Karpas-422 (cell line): Measurements from ENCODE around the gene AFAP1. TPM values are rescaled to one million over a fixed set of nuclear protein-coding genes. Genes with fewer than 3 reads are reported as not detected.
A peak's percentile ranks its signal among the peaks of the same experiment; 100 is the strongest.

Experiments used
- DNase-seq: peaks from one replicate; pipeline ENCODE4 v3.0.0-alpha.2; 2015
- H2AFZ ChIP-seq: fragments of 200-600 bp; sonication (generic); 2 replicates; pipeline ENCODE4 v1.6.1; 2014; ENCODE audit warnings: antibody characterized with exemption, low read length, mixed read lengths
- H3K27ac ChIP-seq: fragments of 200-600 bp; sonication (generic); 2 replicates; pipeline ENCODE4 v1.5.1; 2014; ENCODE audit warnings: mild to moderate bottlenecking, low read length, moderate library complexity
- H3K27me3 ChIP-seq: fragments of 200-600 bp; sonication (generic); 2 replicates; pipeline ENCODE4 v1.6.1; 2014; ENCODE audit warnings: low read length, mixed read lengths
- H3K36me3 ChIP-seq: fragments of 200-600 bp; sonication (generic); 2 replicates; pipeline ENCODE4 v1.6.1; 2014; ENCODE audit warnings: low read length, mixed read lengths; ENCODE audit not compliant: insufficient read depth
- H3K4me1 ChIP-seq: fragments of 200-600 bp; sonication (generic); 2 replicates; pipeline ENCODE4 v1.6.1; 2014; ENCODE audit warnings: mild to moderate bottlenecking, low read length, mixed read lengths
- H3K4me2 ChIP-seq: fragments of 200-600 bp; sonication (generic); 2 replicates; pipeline ENCODE4 v1.6.1; 2014; ENCODE audit warnings: low read length, low read depth, mild to moderate bottlenecking; ENCODE audit not compliant: poor library complexity, severe bottlenecking
- H3K4me3 ChIP-seq: fragments of 200-600 bp; sonication (generic); 2 replicates; pipeline ENCODE4 v1.5.1; 2014; ENCODE audit warnings: mild to moderate bottlenecking, antibody characterized with exemption, low read length, mixed read lengths
- H3K79me2 ChIP-seq: fragments of 200-600 bp; sonication (generic); 2 replicates; pipeline ENCODE4 v1.6.1; 2014; ENCODE audit warnings: mild to moderate bottlenecking, low read length, mixed read lengths
- H3K9ac ChIP-seq: fragments of 200-600 bp; sonication (generic); 2 replicates; pipeline ENCODE4 v1.6.0; 2014; ENCODE audit warnings: low read length
- H3K9me2 ChIP-seq: fragments of 200-600 bp; sonication (generic), shearing (Covaris generic); replicated peaks from 2 replicates; pipeline ENCODE4 v1.6.0; 2014; ENCODE audit warnings: mild to moderate bottlenecking, low read length, moderate library complexity; ENCODE audit not compliant: insufficient read depth
- H3K9me3 ChIP-seq: fragments of 300-700, 200-600 bp; sonication (generic); 2 replicates; pipeline ENCODE4 v1.6.1; 2014; ENCODE audit warnings: low read length, mixed read lengths
- H4K20me1 ChIP-seq: fragments of 200-600 bp; sonication (generic); 2 replicates; pipeline ENCODE4 v1.6.1; 2014; ENCODE audit warnings: mild to moderate bottlenecking, antibody characterized with exemption, low read length, low read depth; ENCODE audit not compliant: insufficient read depth
- total RNA-seq: library from RNA; depleted of rRNA; stranded (reverse); fragments of >200 nt; shearing (Covaris generic); gene quantifications from 2 replicates; pipeline ENCODE4 v1.2.3, GENCODE V29; 2014; ENCODE audit warnings: low replicate concordance

AFAP1 gene
- total RNA-seq, 1 experiment from 2014 or later, result not detected

GRCh38 chr4:7966281-7967062 lies 26.8 kb upstream of the AFAP1 start:
- Histone ChIP-seq H3K4me2 (no peak overlapping the region), H3K9me2 (no peaks in the 10 kb centered on the region), H4K20me1 (no peaks in the 10 kb centered on the region), H3K36me3 (no peaks in the 10 kb centered on the region), H3K9me3 (no peaks in the 10 kb centered on the region), H2AFZ (no peak overlapping the region), H3K27me3 (no peaks in the 10 kb centered on the region), H3K9ac (no peak overlapping the region), H3K4me3 (no peak overlapping the region), H3K79me2 (no peaks in the 10 kb centered on the region), H3K27ac (no peak overlapping the region), H3K4me1 (no peaks in the 10 kb centered on the region)
- DNase-seq, result no peak

GRCh38 chr4:7964890-7965662 lies 25.4 kb upstream of the AFAP1 start:
- no peaks in the 10 kb centered on the region for H3K79me2 ChIP-seq
- no peaks in the 10 kb centered on the region for H3K9me2 ChIP-seq
- no peaks in the 10 kb centered on the region for H3K27me3 ChIP-seq
- DNase-seq, result no peak
- no peak overlapping the region for H3K9ac ChIP-seq
- no peak overlapping the region for H2AFZ ChIP-seq
- H3K36me3 ChIP-seq, result no peaks in the 10 kb centered on the region
- no peaks in the 10 kb centered on the region for H4K20me1 ChIP-seq
- no peak overlapping the region for H3K27ac ChIP-seq
- peaks cover 6% of the 10 kb centered on the region for H3K4me1 ChIP-seq
- H3K4me2 ChIP-seq, result no peak overlapping the region
- no peak overlapping the region for H3K4me3 ChIP-seq
- no peaks in the 10 kb centered on the region for H3K9me3 ChIP-seq

GRCh38 chr4:7964459-7964858 lies 24.8 kb upstream of the AFAP1 start:
- no peaks in the 10 kb centered on the region for H3K9me2 ChIP-seq
- H4K20me1 ChIP-seq, result no peaks in the 10 kb centered on the region
- H3K36me3 ChIP-seq, result no peaks in the 10 kb centered on the region
- no peak overlapping the region for H3K9ac ChIP-seq
- no peaks in the 10 kb centered on the region for H3K79me2 ChIP-seq
- no peaks in the 10 kb centered on the region for H3K27me3 ChIP-seq
- H3K27ac ChIP-seq, result no peak overlapping the region
- peaks cover 6% of the 10 kb centered on the region for H3K4me1 ChIP-seq
- H3K4me2 ChIP-seq, result no peak overlapping the region
- no peak for DNase-seq
- no peak overlapping the region for H3K4me3 ChIP-seq
- no peaks in the 10 kb centered on the region for H3K9me3 ChIP-seq
- H2AFZ ChIP-seq, result no peak overlapping the region

- no peaks in the 10 kb centered on the region for H3K79me2 ChIP-seq
- H3K4me1 ChIP-seq, result peaks cover 6% of the 10 kb centered on the region
- no peaks in the 10 kb centered on the region for H3K27me3 ChIP-seq
- no peaks in the 10 kb centered on the region for H3K36me3 ChIP-seq
- H3K9ac ChIP-seq, result no peak overlapping the region
- H4K20me1 ChIP-seq, result no peaks in the 10 kb centered on the region
- no peaks in the 10 kb centered on the region for H3K9me2 ChIP-seq
- no peak overlapping the region for H3K27ac ChIP-seq
- H3K9me3 ChIP-seq, result no peaks in the 10 kb centered on the region
- H3K4me3 ChIP-seq, result no peak overlapping the region
- no peak overlapping the region for H2AFZ ChIP-seq
- no peak overlapping the region for H3K4me2 ChIP-seq
- no peak for DNase-seq
Observed at GRCh38 chr4:7963691-7964090, 24.0 kb upstream of the AFAP1 start.

DNA sequence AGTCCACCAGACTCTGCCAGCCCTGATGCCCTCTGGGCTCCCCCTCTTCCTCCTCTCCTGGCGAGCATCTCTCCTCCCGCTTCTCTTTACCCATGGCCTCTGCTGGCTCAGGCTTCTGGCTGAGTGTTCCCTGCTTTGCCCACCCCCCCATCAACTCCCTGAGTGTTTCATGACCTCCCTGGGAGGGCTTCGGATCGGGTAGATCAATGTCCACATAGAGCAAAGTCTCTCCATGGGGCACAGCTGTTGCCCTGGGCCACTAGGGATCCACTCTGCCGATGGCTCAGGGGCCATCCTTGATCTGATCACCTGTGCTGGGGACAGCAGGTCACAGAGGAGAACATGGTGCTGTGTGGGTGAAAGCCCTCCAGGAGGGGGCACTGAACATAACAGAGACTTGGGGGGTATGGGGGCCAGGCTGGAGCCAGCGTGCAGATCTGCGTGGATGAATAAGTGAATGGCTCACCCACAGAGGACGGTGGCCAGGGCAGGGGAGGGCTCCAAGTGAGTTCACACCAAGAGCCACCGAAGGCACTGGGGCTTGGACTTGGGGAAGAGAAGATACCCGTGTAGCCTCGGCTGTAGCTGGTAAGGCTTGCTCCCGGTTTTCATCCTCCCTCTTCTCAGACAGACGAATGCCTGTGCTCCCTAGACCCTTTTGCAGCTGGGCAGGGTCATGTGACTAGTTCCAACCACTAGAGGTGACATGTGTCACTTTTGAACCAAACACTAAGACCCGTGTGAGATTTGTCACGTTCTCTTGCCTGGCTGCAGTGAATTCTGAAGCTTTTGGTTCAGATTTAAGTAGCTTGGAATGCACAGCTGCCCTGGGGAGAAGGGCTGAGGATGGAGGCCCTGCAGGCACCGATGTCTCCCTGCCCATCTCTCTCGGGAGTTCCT lies 23.2 kb upstream of the AFAP1 start:
- Histone ChIP-seq H3K9ac (no peak overlapping the region), H3K4me1 (peaks cover 6% of the 10 kb centered on the region), H4K20me1 (no peaks in the 10 kb centered on the region)

GRCh38 chr4:7960790-7961655 lies 21.4 kb upstream of the AFAP1 start:
- H3K9me3 ChIP-seq, result no peaks in the 10 kb centered on the region
- no peak overlapping the region for H3K9ac ChIP-seq
- DNase-seq, result peak; percentile 51
- H3K79me2 ChIP-seq, result no peaks in the 10 kb centered on the region
- H2AFZ ChIP-seq, result no peak overlapping the region
- peaks cover 6% of the 10 kb centered on the region for H3K4me1 ChIP-seq
- H3K9me2 ChIP-seq, result no peaks in the 10 kb centered on the region
- no peaks in the 10 kb centered on the region for H3K36me3 ChIP-seq
- no peak overlapping the region for H3K4me3 ChIP-seq
- H3K4me2 ChIP-seq, result no peak overlapping the region
- H3K27ac ChIP-seq, result no peak overlapping the region
- H4K20me1 ChIP-seq, result no peaks in the 10 kb centered on the region
- no peaks in the 10 kb centered on the region for H3K27me3 ChIP-seq

More for the DNA sequence above, 23.2 kb upstream of the AFAP1 start:
- H3K9me2 ChIP-seq, result no peaks in the 10 kb centered on the region
- no peaks in the 10 kb centered on the region for H3K27me3 ChIP-seq
- H3K36me3 ChIP-seq, result no peaks in the 10 kb centered on the region
- no peaks in the 10 kb centered on the region for H3K79me2 ChIP-seq
- no peak overlapping the region for H3K4me3 ChIP-seq
- H2AFZ ChIP-seq, result no peak overlapping the region
- H3K9me3 ChIP-seq, result no peaks in the 10 kb centered on the region
- DNase-seq, result no peak
- H3K4me2 ChIP-seq, result no peak overlapping the region
- no peak overlapping the region for H3K27ac ChIP-seq

DNA sequence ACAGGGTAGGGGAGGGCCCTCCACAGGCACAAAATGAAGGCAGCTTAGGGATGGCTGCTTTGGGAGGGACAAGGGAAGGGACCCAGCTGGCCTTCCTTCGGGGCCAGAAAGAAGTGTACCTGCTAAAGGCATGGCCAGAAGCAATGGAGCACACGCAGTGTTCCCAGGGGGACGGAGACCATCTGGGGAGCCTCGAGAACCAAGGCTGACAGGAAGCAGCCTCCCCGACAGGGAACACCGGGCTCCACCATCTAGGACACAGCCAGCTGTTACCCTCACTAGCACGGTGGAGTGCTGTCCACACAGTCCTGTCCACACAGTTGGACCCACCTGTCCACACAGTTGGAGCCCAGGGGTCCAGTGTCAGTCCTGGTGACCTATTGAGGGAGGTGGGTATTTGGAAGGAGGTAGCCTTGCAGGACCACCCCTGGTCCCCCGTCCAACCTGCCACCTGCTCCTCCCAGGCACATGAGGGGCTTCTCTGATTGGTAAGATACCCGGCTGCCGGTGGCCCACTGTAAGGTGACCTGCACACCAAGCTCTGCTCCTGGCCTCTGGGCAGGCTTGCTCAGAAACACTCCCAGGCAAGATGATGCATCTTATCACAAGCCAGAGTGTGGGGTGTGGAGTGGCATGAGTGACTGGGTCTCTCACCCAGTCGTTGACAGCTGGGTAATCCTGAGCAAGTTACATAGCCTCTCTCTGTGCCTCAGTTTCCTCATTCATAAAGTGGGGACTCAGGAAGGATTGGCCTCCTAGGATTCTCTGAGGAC lies 20.5 kb upstream of the AFAP1 start:
- Histone ChIP-seq H3K9ac (no peak overlapping the region), H3K36me3 (no peaks in the 10 kb centered on the region), H3K9me2 (no peaks in the 10 kb centered on the region), H3K27me3 (no peaks in the 10 kb centered on the region), H4K20me1 (no peaks in the 10 kb centered on the region), H2AFZ (no peak overlapping the region), H3K4me2 (no peak overlapping the region), H3K9me3 (no peaks in the 10 kb centered on the region), H3K4me1 (peaks cover 6% of the 10 kb centered on the region), H3K27ac (no peak overlapping the region), H3K4me3 (no peak overlapping the region), H3K79me2 (no peaks in the 10 kb centered on the region)
- no peak for DNase-seq
